NOMO-1 treated with DMSO at 0.1 percent for 48 hours (cell line): ENCODE measurements around the gene KDSR.
A peak's percentile ranks its signal among the peaks of the same experiment; 100 is the strongest.

Experiments
- DNase-seq: peaks from one replicate; lab custom pipeline; 2025; ENCODE audit not compliant: unreplicated experiment; lab: John Stamatoyannopoulos, UW

KDSR gene

GRCh38 chr18:63367053-63367953 is at the start of gene KDSR:
Gene KDSR, minus strand, starts transcription at chr18:63367206. Its CDS starts 88 bp downstream, at chr18:63367118.
- peak; percentile 91 for DNase-seq

DNA sequence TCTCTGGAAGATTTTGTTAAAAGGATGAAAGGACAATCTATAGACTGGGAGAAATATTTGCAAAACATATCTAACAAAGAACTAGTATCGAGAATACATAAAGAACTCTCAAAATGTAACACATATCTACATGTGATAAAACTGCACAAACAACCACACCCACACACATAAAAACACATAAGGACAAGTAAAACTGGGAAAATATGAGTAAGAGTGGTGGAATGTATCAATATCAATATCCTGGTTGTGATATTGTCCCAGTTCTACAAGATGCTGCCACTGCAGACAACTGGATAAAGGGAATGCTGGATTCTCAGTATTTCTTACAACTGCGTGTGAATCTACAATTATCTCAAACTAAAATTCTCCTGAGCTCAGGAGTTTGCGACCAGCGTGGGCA is 45.9 kb upstream of the KDSR start:
- DNase-seq, result no peak

DNA sequence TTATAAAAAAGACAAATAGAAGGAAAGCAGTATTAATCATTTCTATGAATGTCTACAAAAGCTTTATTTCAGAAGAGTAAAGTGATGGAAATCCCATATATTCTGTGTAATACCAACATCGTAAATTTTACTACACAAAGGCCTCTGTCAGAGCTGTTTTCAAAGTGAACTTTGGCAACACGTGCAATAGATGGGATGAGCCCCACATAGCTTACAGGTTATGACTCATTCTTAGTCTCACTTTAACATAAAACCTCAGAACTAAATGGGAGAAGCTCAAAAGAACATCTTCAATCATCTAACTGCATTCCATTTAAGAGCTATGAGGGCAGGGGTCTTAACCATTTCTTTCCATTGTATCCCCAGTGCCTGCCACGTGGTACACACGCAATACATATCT is 43.8 kb upstream of the KDSR start:
- DNase-seq, result no peak

- no peak for DNase-seq
Measured at GRCh38 chr18:63409301-63409700, 42.3 kb upstream of the KDSR start.

- no peak for DNase-seq
Measured at GRCh38 chr18:63407734-63408133, 40.7 kb upstream of the KDSR start.

DNA sequence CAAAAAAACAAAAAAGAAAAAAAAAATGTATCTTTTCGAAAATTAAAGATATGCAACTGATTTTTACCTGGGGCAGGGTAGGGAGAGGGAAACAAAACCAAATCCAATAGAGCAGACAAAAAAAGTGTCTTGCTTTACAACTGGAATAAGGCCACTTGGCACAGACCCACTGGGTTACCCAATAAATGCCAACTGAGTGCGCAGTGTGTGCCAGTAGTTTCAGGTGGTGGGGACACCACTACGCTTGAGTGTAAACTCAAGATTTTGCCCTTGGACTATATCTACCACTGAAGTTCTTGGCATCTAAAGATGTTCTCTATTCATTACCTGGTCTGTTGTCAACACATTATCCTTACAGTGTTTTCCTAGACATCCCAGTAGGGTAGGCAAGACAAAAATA is 39.0 kb upstream of the KDSR start:
- no peak for DNase-seq

DNA sequence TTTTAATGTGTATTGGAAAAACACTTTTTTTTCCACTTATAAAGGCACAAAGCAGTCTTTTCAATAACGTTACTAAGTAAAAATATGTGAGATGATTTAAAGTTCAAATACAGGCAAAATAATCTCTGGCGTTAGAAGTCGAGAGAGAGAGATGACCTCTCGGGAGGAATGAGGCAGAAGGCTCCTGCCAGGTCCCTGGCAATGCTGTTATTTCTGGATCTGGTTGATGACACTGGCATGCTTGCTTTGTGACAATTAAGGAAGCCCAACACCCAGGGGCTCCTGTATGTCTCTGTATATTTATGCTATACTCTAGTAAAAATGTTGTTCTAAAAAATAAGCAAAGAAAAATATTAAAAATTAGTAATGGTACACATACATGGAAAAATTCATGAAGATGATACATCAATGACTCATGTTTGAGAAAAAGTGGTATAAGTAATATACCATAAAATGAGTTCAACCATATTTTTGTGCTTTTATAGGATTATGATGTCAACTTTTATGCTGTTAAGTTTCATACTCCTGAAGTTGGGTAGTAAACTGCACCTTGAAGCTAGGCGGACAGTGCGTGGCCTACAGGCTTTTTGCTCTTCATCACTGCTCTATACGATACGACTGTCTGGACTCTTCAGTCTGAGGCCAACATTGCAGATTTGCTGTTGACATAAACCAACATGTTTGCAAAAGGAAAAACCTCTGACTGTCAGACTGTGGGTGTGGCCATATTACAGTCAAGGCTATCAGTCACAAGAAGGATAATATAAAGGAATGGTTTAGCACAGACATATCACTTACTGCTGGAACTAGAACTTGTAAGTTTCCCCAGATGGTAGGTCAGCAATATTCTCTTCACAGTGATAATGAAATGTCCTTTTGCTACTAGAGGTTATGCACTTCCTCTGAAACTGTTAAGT is 35.5 kb upstream of the KDSR start:
- no peak for DNase-seq

DNA sequence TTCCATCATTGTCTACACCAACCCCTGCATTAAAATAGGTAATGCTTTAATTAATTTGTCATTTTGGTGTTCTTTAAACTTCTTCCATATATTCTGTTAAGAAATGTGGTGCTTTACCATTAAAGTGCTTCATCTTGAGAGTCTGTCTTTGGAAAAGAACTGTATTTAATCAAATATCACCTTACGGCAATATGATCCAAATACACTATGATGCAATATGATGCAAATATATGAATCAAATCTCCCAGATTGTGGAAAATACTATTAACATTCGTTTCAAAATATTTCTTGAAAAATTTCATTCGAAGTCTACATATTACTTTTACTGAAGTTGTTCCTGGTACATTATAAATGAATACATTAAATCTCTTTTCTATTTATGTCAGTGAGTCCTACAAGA is 32.3 kb upstream of the KDSR start:
- DNase-seq, result no peak

DNA sequence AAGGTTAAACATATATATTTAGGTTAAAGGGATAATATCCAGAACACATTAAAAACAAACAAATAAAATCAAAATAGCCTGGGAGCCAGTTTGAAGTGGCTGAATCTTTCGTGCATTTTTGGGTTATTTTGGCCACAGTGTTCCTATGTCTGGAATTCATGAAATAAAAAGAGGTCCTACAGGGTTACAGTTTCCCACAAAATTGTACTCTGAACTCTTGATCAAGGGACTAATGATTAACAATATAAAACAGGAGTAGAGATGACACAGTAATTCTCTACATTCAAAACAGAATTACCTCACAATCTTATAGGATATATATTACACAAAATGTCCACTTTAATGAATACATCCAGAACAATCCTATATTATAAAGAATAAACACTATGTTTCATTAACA is 30.3 kb upstream of the KDSR start:
- no peak for DNase-seq

- DNase-seq, result no peak
Measured at GRCh38 chr18:63395503-63395902, 28.5 kb upstream of the KDSR start.

DNA sequence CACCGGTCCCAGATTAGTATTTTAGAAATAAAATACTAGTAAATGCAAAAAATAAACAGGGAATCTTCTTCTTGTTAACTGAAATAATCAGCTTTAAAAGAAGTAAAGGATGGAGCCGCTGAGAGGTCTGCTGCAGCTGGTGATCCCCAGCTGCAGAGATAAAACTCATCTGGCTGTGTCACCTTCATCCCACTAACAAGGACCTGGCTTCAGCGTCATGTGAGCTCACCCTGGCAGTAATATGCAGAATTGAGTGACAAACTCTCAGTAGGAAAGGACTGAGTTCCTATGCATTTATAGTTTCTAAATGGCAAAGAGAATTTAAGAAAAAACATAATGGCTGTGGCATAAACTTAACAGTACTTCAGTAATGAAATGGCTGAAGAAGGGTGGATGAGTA is 27.9 kb upstream of the KDSR start:
- no peak for DNase-seq

DNA sequence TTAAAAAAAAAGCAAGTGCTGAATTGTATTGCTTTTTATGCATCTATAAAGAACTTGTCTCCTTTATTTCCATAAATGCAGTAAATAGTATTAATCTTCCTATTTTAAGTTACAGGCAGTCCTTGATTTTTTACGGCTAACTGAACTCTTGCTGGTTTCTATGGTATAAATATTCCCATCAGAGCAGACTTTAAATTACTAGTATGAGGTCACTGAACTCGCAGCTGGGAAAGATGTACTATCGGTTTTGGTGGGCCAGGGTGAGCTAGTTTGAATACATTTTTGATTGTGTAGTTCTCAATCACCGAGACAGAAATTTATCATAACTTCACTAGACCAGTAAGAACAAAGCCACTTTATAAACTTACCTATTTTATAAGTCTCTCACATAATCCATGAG is 20.9 kb upstream of the KDSR start:
- DNase-seq, result no peak

- no peak for DNase-seq
Measured at GRCh38 chr18:63382843-63383242, 15.8 kb upstream of the KDSR start.

DNA sequence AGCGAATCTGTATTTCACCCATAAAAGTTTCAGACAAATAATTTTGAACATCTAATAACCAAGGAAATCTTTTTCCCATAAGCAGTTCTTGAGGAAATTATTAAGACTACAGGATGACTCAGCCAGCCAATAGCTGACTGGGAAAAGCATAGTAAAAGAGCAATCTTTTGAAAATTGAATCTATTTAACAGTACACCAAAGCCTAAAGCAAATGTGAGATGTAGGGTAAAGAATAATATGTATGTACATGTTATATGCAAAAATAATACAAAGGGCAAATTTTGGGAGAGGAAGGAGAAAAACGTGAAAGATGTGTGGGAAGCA is 12.6 kb upstream of the KDSR start:
- DNase-seq, result no peak

- peak; percentile 5 for DNase-seq
Measured at GRCh38 chr18:63378919-63379638, 12.1 kb upstream of the KDSR start.

DNA sequence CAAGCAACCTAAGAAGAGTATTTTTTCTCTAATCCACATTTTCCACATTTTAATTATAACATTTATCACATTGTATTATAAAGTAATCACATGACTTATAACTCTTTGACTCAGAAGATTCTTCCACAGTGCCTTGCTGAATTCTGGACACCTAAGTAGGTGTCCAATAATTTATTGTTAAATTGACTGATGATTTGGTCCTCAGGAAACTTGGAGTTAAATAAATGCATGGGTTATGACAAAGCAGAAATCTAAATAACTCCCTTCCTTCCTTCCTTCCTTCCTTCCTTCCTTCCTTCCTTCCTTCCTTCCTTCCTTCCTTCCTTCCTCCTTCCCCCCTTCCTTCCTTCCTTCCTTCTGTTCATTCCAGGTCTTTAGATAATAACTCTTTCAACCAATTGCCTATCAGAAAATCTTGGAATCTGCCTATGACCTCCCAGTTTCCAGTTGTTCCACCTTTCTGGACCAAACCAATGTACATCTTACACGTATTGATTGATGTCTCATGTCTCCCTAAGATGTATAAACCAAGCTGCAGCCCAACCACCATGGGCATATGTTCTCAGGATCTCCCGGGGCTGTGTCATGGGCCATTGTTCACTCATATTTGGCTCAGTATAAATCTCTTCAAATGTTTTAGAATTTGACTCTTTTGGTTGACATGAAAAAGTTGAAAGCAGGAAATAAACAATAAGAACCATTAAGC is 10.4 kb upstream of the KDSR start:
- no peak for DNase-seq

DNA sequence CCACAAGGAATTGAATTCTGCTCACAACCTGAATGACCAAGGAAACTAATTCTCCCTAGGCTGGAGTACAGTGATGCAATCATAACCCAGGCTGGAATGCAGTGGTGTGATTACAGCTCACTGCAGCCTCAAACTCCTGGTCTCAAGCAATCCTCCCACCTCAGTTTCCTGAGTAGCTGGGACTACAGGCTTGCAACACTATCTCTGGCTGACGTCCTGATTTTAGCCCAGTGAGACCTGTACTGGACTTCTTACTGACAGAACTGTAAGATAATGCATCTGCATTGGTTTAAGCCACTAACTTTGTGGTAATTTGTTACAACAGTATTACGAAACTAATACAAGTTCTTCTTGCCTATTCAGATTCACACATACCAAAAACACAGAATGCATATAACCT is 9.5 kb upstream of the KDSR start:
- DNase-seq, result peak; percentile 12

GRCh38 chr18:63374540-63374939 is 7.5 kb upstream of the KDSR start:
- DNase-seq, result no peak

- no peak for DNase-seq
Measured at GRCh38 chr18:63373161-63373560, 6.2 kb upstream of the KDSR start.

GRCh38 chr18:63368611-63369010 is 1.6 kb upstream of the KDSR start:
- DNase-seq, result no peak
